Measurements from ENCODE around the gene RHCG.

DNA sequence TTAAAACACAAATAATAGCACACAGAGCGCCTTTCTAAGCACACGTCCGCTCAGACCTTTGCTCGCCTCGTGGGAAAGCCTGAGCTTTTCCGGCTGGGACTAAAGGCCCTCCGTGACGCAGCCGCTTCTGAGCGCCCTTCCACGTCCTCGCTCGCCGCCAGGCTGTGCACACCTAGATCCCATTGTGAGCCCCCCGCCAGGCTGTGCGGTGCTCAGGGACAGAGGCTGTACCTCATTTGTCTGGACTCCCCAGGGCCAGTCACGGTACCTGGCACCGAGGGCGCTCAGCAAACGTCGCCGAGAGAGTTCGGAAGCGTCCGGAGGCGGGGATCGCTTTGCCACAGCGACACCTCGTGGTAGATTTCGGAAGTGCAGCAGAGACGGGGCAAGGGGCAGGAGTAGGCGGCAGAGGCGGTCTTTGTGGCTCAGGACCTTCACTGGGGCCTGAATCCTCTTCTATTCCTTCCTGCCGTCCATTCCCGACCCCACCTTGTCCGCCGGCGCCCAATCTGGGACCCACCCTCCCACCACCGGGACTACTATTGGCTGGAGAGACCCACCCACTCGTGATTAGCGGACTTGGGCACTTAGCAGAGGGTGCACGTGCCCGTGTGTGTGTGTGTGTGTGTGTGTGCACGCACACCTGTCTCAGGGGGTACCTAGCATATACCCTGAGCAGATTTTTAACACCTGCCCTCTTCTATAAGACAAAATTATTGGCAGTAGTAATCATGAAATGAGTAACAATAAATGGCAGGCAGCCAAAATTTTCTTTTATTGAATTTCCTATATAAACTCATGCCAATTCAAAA, 65.6 kb downstream of the RHCG start:
- TF ChIP-seq TAF1 (IDR thresholded peaks at IDR 0.05; ENCODE audit: borderline replicate concordance, low read depth, low read length) (no peak), POLR2AphosphoS5 (IDR thresholded peaks at IDR 0.05; ENCODE audit: low read depth, low read length) (no peak), POLR2A (IDR thresholded peaks at IDR 0.05; ENCODE audit: low read depth, low read length) (no peak)

All from GM12892 (cell line).